Adipocyte (in vitro differentiated cells): Measurements from ENCODE around the gene PMEPA1.

Experiments used
- DNase-seq: peaks from one replicate; pipeline ENCODE4 v3.0.0-alpha.2; 2015; ENCODE audit warnings: low read depth
- H3K27me3 ChIP-seq: replicated peaks from 2 replicates; pipeline ENCODE4 v1.7.0; 2013; ENCODE audit warnings: mild to moderate bottlenecking, low read length, moderate library complexity; ENCODE audit not compliant: control insufficient read depth, insufficient read depth
- H3K36me3 ChIP-seq: 2 replicates; pipeline ENCODE4 v1.7.0; 2013; ENCODE audit warnings: low read length, mild to moderate bottlenecking, moderate library complexity; ENCODE audit not compliant: control insufficient read depth, insufficient read depth, severe bottlenecking
- H3K4me1 ChIP-seq: 2 replicates; pipeline ENCODE4 v1.7.0; 2013; ENCODE audit warnings: mild to moderate bottlenecking, low read length, moderate library complexity; ENCODE audit not compliant: control insufficient read depth, insufficient read depth
- H3K4me3 ChIP-seq: 2 replicates; pipeline ENCODE4 v1.7.0; 2013; ENCODE audit warnings: mild to moderate bottlenecking, low read length, moderate library complexity
- H3K9ac ChIP-seq: 2 replicates; pipeline ENCODE4 v1.7.0; 2013; ENCODE audit warnings: mild to moderate bottlenecking, low read length, moderate library complexity
- H3K9me3 ChIP-seq: 2 replicates; pipeline ENCODE4 v1.7.0; 2013; ENCODE audit warnings: mild to moderate bottlenecking, low read length, moderate library complexity; ENCODE audit not compliant: control insufficient read depth

The PMEPA1 gene

DNA sequence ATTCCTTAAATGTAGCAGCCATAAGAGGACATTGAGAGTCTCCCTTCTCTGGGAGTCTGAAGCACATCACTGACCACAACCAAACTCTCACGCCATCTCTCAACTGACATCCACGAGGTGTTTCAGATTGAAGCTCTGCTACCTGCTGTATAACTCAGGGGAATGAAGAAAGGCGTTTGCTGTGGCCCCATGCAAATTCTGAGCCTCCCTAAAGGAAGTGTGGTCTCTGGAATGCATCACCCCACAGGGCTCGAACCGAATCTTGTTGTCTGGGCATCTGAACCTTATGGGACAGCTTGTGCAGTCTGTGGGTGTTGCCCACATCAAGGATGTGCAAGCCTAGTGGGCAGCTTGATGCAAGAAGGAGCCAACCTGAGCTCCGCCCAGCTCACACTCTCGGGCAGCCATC lies 10.9 kb downstream of the PMEPA1 start:
- H3K27me3 ChIP-seq = peaks cover 6% of the 10 kb centered on the region
- H3K4me3 ChIP-seq = peak overlapping the region; percentile 4
- no peak overlapping the region for H3K9ac ChIP-seq
- H3K36me3 ChIP-seq = no peaks in the 10 kb centered on the region
- H3K9me3 ChIP-seq = no peaks in the 10 kb centered on the region
- DNase-seq = no peak
- peaks cover 18% of the 10 kb centered on the region for H3K4me1 ChIP-seq

DNA sequence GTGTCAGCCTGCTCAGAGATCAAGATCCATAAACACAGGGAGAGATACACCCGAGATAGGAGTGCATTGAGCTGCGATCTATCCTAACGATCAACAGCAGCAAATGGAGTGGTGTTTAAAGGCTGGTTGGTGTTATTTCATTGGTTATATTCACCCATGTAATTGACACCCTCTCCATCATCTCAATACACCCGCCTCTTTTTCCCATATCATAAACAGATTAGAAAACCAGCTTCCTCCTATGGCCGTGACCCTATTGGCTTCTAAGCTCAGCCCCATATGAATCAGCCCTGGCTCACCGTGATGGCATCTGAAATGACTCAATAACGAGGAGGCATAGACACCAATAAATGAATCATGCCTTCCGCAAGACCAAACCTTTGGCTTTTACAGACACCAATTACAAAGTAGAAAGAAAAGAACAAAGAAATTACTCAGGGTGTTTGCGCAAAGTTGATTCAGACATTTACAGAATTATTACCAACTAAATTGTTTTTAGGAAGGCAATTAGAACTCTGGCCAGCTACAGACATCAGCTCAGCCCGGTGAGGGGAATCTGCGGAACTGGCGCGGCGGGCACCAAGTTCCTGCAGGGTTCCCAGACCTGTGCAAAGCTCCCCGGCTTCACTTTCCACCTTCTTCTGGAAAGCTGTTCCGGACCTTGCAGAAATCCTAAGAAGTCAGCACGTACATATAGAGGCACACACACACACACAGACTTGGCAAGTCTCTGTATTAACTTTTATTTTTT lies 11.5 kb downstream of the PMEPA1 start:
- peak; percentile 93 for DNase-seq
- H3K36me3 ChIP-seq = no peaks in the 10 kb centered on the region

DNA sequence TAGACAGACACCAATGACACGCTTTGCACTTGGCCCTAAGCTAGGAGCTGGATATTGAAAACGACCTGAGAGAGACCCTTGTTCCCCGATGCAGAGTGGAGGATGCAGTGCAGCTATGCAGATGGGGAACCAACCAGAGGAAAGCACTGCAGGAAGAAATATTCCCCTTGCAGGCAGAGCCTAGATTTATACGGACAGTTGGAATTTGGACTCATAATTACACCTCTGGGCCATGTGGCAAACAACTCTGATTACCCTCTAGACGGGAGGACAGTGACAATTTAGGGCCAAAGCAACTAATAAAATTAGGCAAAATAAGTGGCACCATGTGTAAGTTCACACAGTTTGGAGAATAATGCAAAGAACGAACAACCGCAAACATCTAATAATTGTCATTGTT lies 12.3 kb downstream of the PMEPA1 start:
- Histone ChIP-seq H3K9me3 (no peaks in the 10 kb centered on the region), H3K4me3 (no peak overlapping the region), H3K36me3 (no peaks in the 10 kb centered on the region), H3K4me1 (peaks cover 18% of the 10 kb centered on the region), H3K9ac (no peak overlapping the region), H3K27me3 (peaks cover 6% of the 10 kb centered on the region)
- DNase-seq = no peak

More for the DNA sequence above, 11.5 kb downstream of the PMEPA1 start:
- Histone ChIP-seq H3K9ac (no peak overlapping the region), H3K4me3 (peak overlapping the region; percentile 4), H3K4me1 (peaks cover 18% of the 10 kb centered on the region), H3K9me3 (no peaks in the 10 kb centered on the region), H3K27me3 (peaks cover 6% of the 10 kb centered on the region)

DNA sequence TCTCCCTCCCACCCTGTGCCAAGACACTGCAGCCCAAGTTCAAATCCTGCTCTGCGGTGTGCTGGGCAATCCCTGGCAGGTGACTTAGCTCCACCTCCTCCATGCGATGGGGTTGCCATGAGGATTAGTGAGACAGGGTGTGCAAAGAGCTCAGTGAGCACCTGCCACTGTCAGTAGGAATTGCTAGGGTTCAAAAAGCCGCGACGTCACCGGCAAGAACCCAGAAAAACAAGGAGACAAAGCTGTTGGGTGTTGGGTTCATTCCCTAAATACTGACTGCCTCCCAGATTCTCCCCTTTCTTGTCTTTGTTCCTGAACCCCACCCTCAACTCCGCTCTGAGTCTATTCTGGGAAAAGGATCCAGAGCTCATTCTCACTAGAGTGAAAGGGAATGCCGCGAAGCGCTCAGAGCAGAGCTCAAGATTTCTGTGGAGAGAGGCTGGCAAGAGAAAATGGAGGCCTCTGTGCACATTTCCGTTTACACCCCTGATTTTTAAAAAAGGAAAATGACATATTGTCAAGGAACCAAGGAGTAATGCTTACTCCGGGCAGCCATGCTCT lies 13.3 kb downstream of the PMEPA1 start:
- peaks cover 18% of the 10 kb centered on the region for H3K4me1 ChIP-seq
- H3K4me3 ChIP-seq = no peak overlapping the region
- peaks cover 3% of the 10 kb centered on the region for H3K27me3 ChIP-seq
- DNase-seq = no peak
- no peaks in the 10 kb centered on the region for H3K9me3 ChIP-seq
- no peaks in the 10 kb centered on the region for H3K36me3 ChIP-seq
- no peak overlapping the region for H3K9ac ChIP-seq

DNA sequence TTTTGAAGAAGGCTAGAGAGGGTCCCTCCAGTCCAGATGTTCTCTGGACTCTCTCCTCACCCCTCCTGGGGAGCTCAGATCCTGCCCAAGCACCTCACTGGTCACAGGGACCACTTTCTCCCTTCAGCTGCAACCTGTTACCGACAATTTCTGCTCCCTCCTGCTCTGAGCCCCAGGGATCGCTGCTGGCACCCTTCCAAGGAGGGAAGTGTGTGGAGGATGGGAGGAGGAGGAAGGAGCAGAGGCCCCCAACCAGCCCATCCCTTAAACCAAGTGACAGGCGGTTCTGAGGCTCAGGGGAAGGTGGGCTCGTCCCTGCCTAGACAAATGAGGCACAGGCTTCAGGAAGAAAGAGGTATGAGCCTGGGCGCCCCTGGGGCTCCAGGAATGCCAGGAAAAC lies 13.9 kb downstream of the PMEPA1 start:
- DNase-seq = no peak
- H3K4me3 ChIP-seq = no peak overlapping the region
- no peaks in the 10 kb centered on the region for H3K9me3 ChIP-seq
- H3K9ac ChIP-seq = no peak overlapping the region
- H3K4me1 ChIP-seq = peaks cover 18% of the 10 kb centered on the region
- H3K27me3 ChIP-seq = no peaks in the 10 kb centered on the region
- no peaks in the 10 kb centered on the region for H3K36me3 ChIP-seq

DNA sequence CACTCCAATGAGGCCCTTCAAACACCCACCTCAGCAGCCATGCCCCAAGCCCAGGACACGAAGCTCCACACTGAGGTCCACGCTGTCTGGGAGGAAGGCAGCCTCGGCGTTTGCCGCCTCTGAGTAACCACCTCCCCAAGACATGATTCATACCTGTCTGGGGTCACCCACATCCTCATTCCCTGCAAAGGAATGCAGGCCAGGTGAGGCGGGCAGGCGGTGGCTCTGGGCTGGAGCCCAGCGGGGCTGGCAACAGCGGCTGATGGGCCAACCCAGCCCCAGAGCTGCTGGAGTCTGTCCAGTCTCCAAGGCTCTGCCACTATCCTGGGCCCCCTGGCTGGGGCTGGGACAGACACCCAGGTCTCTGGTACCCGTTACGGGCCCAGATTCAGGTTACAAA lies 14.8 kb downstream of the PMEPA1 start:
- no peak for DNase-seq
- Histone ChIP-seq H3K4me1 (peaks cover 16% of the 10 kb centered on the region), H3K9ac (no peak overlapping the region), H3K36me3 (no peaks in the 10 kb centered on the region), H3K4me3 (no peak overlapping the region), H3K27me3 (no peaks in the 10 kb centered on the region), H3K9me3 (no peaks in the 10 kb centered on the region)

DNA sequence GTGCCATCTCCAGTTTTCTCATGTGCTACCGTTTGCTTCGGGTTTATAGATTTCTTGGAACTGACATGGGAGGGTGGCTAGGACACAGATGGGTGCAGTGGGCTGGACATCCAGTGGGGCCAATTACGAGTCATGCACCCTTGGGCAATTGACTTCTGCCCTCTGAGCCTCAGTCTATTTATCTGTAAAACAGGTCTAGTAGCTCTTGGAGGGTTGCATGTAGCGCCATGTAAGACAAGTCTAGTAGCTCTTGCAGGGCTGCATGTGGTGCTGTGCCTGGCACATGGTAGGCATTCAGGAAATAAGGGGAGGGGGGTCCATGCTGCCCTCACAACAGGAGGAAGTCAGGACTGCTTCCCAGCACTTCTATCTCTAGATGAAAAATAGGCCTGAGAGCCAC lies 15.3 kb downstream of the PMEPA1 start:
- no peak for DNase-seq
- no peak overlapping the region for H3K4me3 ChIP-seq
- H3K36me3 ChIP-seq = no peaks in the 10 kb centered on the region
- peaks cover 18% of the 10 kb centered on the region for H3K4me1 ChIP-seq
- no peaks in the 10 kb centered on the region for H3K27me3 ChIP-seq
- H3K9me3 ChIP-seq = no peaks in the 10 kb centered on the region
- H3K9ac ChIP-seq = no peak overlapping the region

DNA sequence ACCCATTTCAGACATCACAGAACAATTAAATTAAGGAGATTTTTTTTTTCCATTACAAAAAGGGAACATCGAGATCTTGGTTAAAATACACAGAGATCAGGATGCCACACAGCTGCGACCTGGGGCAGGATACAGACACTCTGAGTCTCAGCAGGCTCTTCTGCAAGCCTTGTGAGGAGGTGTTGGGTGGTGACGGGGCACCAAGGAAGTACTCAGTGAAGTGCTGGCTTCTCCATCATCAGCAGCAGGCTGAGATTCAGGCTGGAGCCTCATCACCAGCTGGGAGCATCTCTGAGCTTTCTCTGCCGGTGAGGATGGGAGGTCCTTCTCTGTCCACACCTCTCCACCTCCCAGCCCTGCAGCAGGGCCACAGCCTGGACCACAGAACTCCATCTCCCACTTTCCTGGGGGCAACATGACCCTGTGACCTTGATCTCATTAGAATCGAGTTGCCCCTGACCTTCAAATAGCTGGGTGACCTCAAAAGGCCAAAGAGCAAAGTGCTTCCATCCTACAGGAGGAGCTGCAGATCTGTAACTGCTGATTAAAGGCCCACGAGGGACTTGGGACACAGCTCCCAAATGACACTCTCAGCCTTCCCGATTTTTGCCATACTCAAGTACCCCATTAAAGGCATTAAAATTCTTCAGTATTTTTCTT lies 16.0 kb downstream of the PMEPA1 start:
- H3K4me3 ChIP-seq = no peak overlapping the region
- H3K27me3 ChIP-seq = no peaks in the 10 kb centered on the region
- peaks cover 21% of the 10 kb centered on the region for H3K4me1 ChIP-seq
- no peaks in the 10 kb centered on the region for H3K9me3 ChIP-seq
- H3K36me3 ChIP-seq = no peaks in the 10 kb centered on the region
- no peak overlapping the region for H3K9ac ChIP-seq
- DNase-seq = no peak

DNA sequence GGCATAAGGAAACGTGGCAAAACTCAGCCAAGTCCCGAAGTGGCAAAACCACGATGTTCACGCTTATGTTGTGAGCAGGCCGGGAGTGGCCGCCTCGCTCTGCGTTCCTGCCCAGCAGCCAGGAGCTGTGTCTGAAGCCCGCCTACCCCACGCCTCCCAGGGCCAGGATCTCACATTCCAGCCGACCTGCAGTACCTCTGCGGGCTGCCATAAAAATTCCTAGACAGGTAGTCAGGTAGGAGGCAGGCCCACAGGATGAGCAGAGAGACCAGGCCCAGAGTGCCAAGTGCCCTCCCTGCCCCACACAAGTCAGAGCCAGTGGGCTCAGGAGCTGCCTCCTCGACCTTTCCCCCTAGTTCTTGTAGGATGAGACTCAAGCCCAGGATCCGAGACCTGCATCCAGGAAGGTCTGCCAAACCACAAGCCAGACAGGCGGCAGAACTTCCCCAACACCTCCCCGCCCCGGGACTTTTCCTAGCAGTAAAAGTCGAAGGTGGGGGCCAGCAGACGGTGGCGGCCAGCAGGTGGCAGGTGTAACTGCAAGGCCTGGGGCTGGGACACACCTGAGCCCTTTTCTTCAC lies 16.7 kb downstream of the PMEPA1 start:
- Histone ChIP-seq H3K4me3 (no peak overlapping the region), H3K27me3 (no peaks in the 10 kb centered on the region), H3K9ac (no peak overlapping the region), H3K9me3 (no peaks in the 10 kb centered on the region), H3K36me3 (no peaks in the 10 kb centered on the region), H3K4me1 (peaks cover 17% of the 10 kb centered on the region)
- DNase-seq = no peak

DNA sequence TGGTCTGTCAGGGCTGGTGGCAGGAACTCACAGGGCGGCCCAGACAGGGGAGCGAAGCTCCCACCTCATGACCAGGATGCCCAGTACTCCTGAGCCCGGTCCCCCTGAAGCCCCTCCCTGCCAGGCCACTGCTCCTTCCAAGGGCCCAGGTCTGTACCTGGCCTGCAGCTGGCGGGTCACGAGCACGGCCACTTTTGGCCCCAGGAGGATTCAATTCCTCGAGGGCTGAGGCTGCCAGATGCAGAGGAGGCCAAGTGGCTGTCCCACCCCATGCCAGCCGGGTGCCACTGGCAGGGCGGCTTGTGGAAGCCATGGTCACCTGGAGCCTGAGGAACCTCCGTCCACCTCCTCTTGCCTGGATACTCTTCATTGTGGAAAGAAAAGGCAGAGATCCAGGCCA lies 17.4 kb downstream of the PMEPA1 start:
- H3K36me3 ChIP-seq = no peaks in the 10 kb centered on the region
- H3K4me3 ChIP-seq = no peak overlapping the region
- peaks cover 11% of the 10 kb centered on the region for H3K4me1 ChIP-seq
- no peak overlapping the region for H3K9ac ChIP-seq
- no peak for DNase-seq
- H3K9me3 ChIP-seq = no peaks in the 10 kb centered on the region
- H3K27me3 ChIP-seq = no peaks in the 10 kb centered on the region

DNA sequence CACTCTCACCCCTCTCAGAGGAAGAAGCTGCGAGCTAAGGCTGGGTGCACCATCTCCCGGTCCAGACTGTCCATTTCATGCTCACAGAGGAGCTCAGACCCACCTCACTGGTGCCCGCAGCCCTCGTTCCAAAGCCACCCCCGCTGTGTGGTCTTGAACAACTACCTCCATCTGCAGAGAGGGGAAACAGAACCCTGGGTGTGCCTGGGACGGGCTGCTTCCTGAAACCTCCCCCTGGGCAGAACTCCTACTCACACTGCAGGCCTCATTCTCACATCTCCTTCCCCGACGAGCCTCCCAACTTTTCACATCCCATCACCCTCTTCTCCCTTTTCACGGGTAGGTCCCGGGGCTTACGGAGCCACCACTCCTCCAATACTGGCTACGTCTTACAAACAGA lies 18.1 kb downstream of the PMEPA1 start:
- H3K9me3 ChIP-seq = no peaks in the 10 kb centered on the region
- no peaks in the 10 kb centered on the region for H3K27me3 ChIP-seq
- no peaks in the 10 kb centered on the region for H3K36me3 ChIP-seq
- peaks cover 11% of the 10 kb centered on the region for H3K4me1 ChIP-seq
- H3K9ac ChIP-seq = no peak overlapping the region
- H3K4me3 ChIP-seq = no peak overlapping the region
- no peak for DNase-seq
